ENCODE results near the gene MTA2.

MTA2 gene

DNA sequence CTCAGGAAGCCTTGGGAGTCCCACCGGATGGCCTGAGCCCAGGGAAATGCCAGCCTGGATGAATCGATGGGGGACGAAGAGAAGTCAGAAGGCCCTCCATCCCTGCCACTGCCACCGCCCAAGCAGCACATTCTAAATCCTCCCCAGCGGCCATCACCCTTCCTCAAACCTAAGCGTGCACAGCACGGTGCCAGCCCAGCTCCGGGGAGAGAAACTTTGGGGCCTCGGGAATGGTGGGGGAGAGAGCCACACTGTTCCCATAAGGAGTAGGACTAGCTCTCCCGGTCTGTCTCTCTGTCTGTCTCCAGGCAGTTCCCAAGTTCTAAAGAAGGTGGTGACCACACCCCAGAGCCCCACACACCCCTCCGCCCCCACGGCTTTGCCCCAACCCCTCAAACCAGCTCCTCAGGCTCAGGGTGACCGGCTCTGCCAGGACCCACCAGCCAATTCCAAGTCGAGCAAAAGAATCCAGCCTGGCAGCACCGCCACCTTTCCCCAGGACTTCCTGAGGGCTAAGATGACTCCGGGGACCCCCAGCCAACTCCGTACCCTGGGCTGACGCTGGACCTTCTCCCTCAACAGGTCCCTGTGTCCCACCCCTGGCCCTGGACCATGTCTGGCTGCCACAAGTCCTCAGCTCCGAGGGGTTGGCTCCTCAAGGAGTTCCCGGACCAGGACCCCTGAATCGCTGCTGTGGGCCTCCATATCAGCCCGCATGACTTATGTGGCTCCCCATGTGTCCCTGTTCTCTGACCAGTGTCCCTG lies 57.8 kb downstream of the MTA2 start:
- H3K9ac ChIP-seq (ENCODE audit: low read depth, low read length): no peak overlapping the region
- H3K4me1 ChIP-seq (ENCODE audit: insufficient read depth, low read length): peaks cover 15% of the 10 kb centered on the region

More for the DNA sequence above, 57.8 kb downstream of the MTA2 start:
- peaks cover 65% of the 10 kb centered on the region for H3K27me3 ChIP-seq (ENCODE audit: insufficient read depth, low read length)
- H3K36me3 ChIP-seq (ENCODE audit: insufficient read depth, low read length): no peaks in the 10 kb centered on the region
- H3K27ac ChIP-seq (ENCODE audit: low read depth, low read length): no peak overlapping the region
- WGBS: 48% methylated on average over 22 of the region's 22 CpGs
- H3K9me3 ChIP-seq (ENCODE audit: insufficient read depth, low read depth, low read length): no peaks in the 10 kb centered on the region
- peak overlapping the region; percentile 77 for H3K4me3 ChIP-seq (ENCODE audit: low read length)

Measured in HUES64 (cell line).